SH-SY5Y (cell line): Measurements from ENCODE around the gene GPC5.

Experiments used
- GATA2 ChIP-seq: IDR thresholded peaks from 2 replicates; pipeline ENCODE4 v1.6.1; 2011; ENCODE audit warnings: mild to moderate bottlenecking, low read depth, low read length
- GATA3 ChIP-seq: IDR thresholded peaks from 2 replicates; pipeline ENCODE4 v1.6.1; 2011; ENCODE audit warnings: low read depth, mild to moderate bottlenecking, low read length, moderate library complexity

- TF ChIP-seq GATA3 (no peak), GATA2 (no peak)
These were observed 645.9 kb downstream of the GPC5 start for GRCh38 chr13:92044351-92044750.
